Neural cell (in vitro differentiated cells): ENCODE results near the gene EYA2. TPM values are rescaled to one million over a fixed set of nuclear protein-coding genes. Genes with fewer than 3 reads are reported as not detected.
"Not testable (repeated sequence)": the region's sequence is repeated elsewhere in the genome, so short reads cannot be mapped to it uniquely, and the experiment has no call there.

Experiments
- H2AFZ ChIP-seq: fragments of 200-600, 300-800 bp; sonication (generic), shearing (Covaris generic); 2 replicates; pipeline ENCODE4 v1.6.0; 2014; ENCODE audit warnings: low read depth, mild to moderate bottlenecking, antibody characterized with exemption, low read length, moderate library complexity
- H3F3A ChIP-seq: fragments of 200-600 bp; shearing (Covaris generic); 2 replicates; pipeline ENCODE4 v1.6.1; 2016; ENCODE audit warnings: mild to moderate bottlenecking, moderate library complexity, mixed read lengths, antibody characterized with exemption, low read length; ENCODE audit not compliant: insufficient read depth, poor library complexity, severe bottlenecking
- H3K27ac ChIP-seq: fragments of 200-600, 300-800 bp; sonication (generic), shearing (Covaris generic); 2 replicates; pipeline ENCODE4 v1.5.1; 2014; ENCODE audit warnings: mild to moderate bottlenecking, low read length, moderate library complexity
- H3K27me3 ChIP-seq: fragments of 300-800, 200-600 bp; sonication (generic), shearing (Covaris generic); 2 replicates; pipeline ENCODE4 v1.6.0; 2014; ENCODE audit warnings: mild to moderate bottlenecking, low read depth, low read length, moderate library complexity; ENCODE audit not compliant: insufficient read depth
- H3K36me3 ChIP-seq: fragments of 300-800, 200-600 bp; sonication (generic), shearing (Covaris generic); 2 replicates; pipeline ENCODE4 v1.5.1; 2014; ENCODE audit warnings: mild to moderate bottlenecking, antibody characterized with exemption, low read length, moderate library complexity; ENCODE audit not compliant: insufficient read depth
- H3K4me2 ChIP-seq: fragments of 300-800, 200-600 bp; sonication (generic), shearing (Covaris generic); 2 replicates; pipeline ENCODE4 v1.6.0; 2014; ENCODE audit warnings: mild to moderate bottlenecking, low read length
- H3K4me3 ChIP-seq: fragments of 300-800, 200-600 bp; sonication (generic), shearing (Covaris generic); 2 replicates; pipeline ENCODE4 v1.5.1; 2014; ENCODE audit warnings: mild to moderate bottlenecking, low read length, moderate library complexity
- H3K79me2 ChIP-seq: fragments of 200-600 bp; shearing (Covaris generic); replicated peaks from 2 replicates; pipeline ENCODE4 v1.6.0; 2014; ENCODE audit warnings: mild to moderate bottlenecking, low read length, moderate library complexity; ENCODE audit not compliant: insufficient read depth
- H3K9ac ChIP-seq: fragments of 300-800, 200-600 bp; sonication (generic), shearing (Covaris generic); 2 replicates; pipeline ENCODE4 v1.6.1; 2016; ENCODE audit warnings: mild to moderate bottlenecking, low read length, mixed read lengths
- H3K9me2 ChIP-seq: fragments of 200-600 bp; shearing (Covaris generic); 2 replicates; pipeline ENCODE4 v1.6.1; 2016; ENCODE audit warnings: mild to moderate bottlenecking, low read length, mixed read lengths; ENCODE audit not compliant: insufficient read depth
- H3K9me3 ChIP-seq: fragments of 200-600, 300-800 bp; sonication (generic), shearing (Covaris generic); 2 replicates; pipeline ENCODE4 v1.6.1; 2016; ENCODE audit warnings: mild to moderate bottlenecking, mixed run types, low read length, moderate library complexity, mixed read lengths
- H4K20me1 ChIP-seq: fragments of 200-600 bp; shearing (Covaris generic); 2 replicates; pipeline ENCODE4 v1.6.1; 2016; ENCODE audit warnings: mild to moderate bottlenecking, mixed run types; ENCODE audit not compliant: insufficient read depth
- CTCF ChIP-seq: fragments of 450-650 bp; IDR thresholded peaks from 2 replicates; pipeline ENCODE4 v1.5.1; 2014; ENCODE audit warnings: antibody characterized with exemption, mild to moderate bottlenecking, moderate library complexity; ENCODE audit not compliant: poor library complexity, severe bottlenecking
- EP300 ChIP-seq: fragments of 450-650 bp; conservative IDR thresholded peaks from 2 replicates; pipeline ENCODE4 v1.6.1; 2014; ENCODE audit warnings: antibody characterized with exemption, mild to moderate bottlenecking, moderate library complexity; ENCODE audit not compliant: poor library complexity, severe bottlenecking
- EZH2 ChIP-seq: fragments of 200-600, 300-800 bp; shearing (Covaris generic), sonication (generic); IDR thresholded peaks from 2 replicates; pipeline ENCODE4 v1.6.1; 2014; ENCODE audit warnings: antibody characterized with exemption, low read length, borderline replicate concordance, mild to moderate bottlenecking; ENCODE audit not compliant: insufficient read depth, poor library complexity, severe bottlenecking
- MXI1 ChIP-seq: fragments of 450-650 bp; conservative IDR thresholded peaks from 2 replicates; pipeline ENCODE4 v1.6.1; 2014; ENCODE audit warnings: antibody characterized with exemption, mild to moderate bottlenecking; ENCODE audit not compliant: poor library complexity, severe bottlenecking
- POLR2AphosphoS5 ChIP-seq: IDR thresholded peaks from 2 replicates; pipeline ENCODE4 v1.6.1; 2012
- RAD21 ChIP-seq: fragments of 450-650 bp; conservative IDR thresholded peaks from 2 replicates; pipeline ENCODE4 v1.6.1; 2014; ENCODE audit warnings: antibody characterized with exemption, mild to moderate bottlenecking, moderate library complexity
- REST ChIP-seq: IDR thresholded peaks from 2 replicates; pipeline ENCODE4 v1.6.1; 2012; ENCODE audit warnings: borderline replicate concordance
- SMC3 ChIP-seq: fragments of 450-650 bp; conservative IDR thresholded peaks from 2 replicates; pipeline ENCODE4 v1.6.1; 2014; ENCODE audit warnings: antibody characterized with exemption, mild to moderate bottlenecking, moderate library complexity; ENCODE audit not compliant: poor library complexity
- TAF1 ChIP-seq: IDR thresholded peaks from 2 replicates; pipeline ENCODE4 v1.6.1; 2012; ENCODE audit warnings: low read depth
- polyA plus RNA-seq: library from polyadenylated mRNA; depleted of rRNA; stranded (reverse); fragments of >200 nt; gene quantifications from 2 replicates; pipeline ENCODE4 v1.2.3, GENCODE V29; 2014

Gene EYA2
- polyA plus RNA-seq, 1 donor from 2014 or later, result 0.88 TPM

GRCh38 chr20:46920114-46920513 lies 25.5 kb downstream of the EYA2 start:
- Histone ChIP-seq H3K36me3 (no peaks in the 10 kb centered on the region), H3K4me3 (no peak overlapping the region), H4K20me1 (no peaks in the 10 kb centered on the region), H3K27me3 (no peaks in the 10 kb centered on the region), H3F3A (no peaks in the 10 kb centered on the region), H3K9ac (no peak overlapping the region), H3K9me2 (no peaks in the 10 kb centered on the region), H3K4me2 (no peak overlapping the region), H3K9me3 (no peaks in the 10 kb centered on the region), H3K79me2 (no peaks in the 10 kb centered on the region), H2AFZ (no peak overlapping the region), H3K27ac (no peak overlapping the region)
- TF ChIP-seq POLR2AphosphoS5 (no peak), EP300 (no peak), CTCF (no peak), RAD21 (no peak), MXI1 (no peak), REST (no peak), TAF1 (no peak), SMC3 (no peak), EZH2 (no peak)

- H3K27ac ChIP-seq, H3K9me2 ChIP-seq, H3K79me2 ChIP-seq, H3K9ac ChIP-seq, H4K20me1 ChIP-seq, H3K9me3 ChIP-seq, H3F3A ChIP-seq, H3K4me2 ChIP-seq, H2AFZ ChIP-seq, H3K4me3 ChIP-seq, H3K27me3 ChIP-seq, H3K36me3 ChIP-seq: not testable (repeated sequence)
Observed at GRCh38 chr20:46922841-46923240, 28.2 kb downstream of the EYA2 start.

- H3K36me3 ChIP-seq, result no peaks in the 10 kb centered on the region
- H3K27me3 ChIP-seq, result no peaks in the 10 kb centered on the region
- no peak for TF ChIP-seq MXI1
- TF ChIP-seq CTCF, result no peak
- no peak overlapping the region for H3K27ac ChIP-seq
- no peaks in the 10 kb centered on the region for H3K79me2 ChIP-seq
- no peaks in the 10 kb centered on the region for H3K9me3 ChIP-seq
- no peaks in the 10 kb centered on the region for H3F3A ChIP-seq
- no peak overlapping the region for H3K4me2 ChIP-seq
- no peak overlapping the region for H3K9ac ChIP-seq
- H4K20me1 ChIP-seq, result no peaks in the 10 kb centered on the region
- no peak overlapping the region for H3K4me3 ChIP-seq
- H3K9me2 ChIP-seq, result no peaks in the 10 kb centered on the region
- H2AFZ ChIP-seq, result no peak overlapping the region
Observed at GRCh38 chr20:46923550-46923949, 28.9 kb downstream of the EYA2 start.
